ENCODE results near the gene OSM.

Gene OSM
- 24.4 reads per million, percentile 51 among the genes with 10 or more reads in this experiment for total RNA-seq

DNA sequence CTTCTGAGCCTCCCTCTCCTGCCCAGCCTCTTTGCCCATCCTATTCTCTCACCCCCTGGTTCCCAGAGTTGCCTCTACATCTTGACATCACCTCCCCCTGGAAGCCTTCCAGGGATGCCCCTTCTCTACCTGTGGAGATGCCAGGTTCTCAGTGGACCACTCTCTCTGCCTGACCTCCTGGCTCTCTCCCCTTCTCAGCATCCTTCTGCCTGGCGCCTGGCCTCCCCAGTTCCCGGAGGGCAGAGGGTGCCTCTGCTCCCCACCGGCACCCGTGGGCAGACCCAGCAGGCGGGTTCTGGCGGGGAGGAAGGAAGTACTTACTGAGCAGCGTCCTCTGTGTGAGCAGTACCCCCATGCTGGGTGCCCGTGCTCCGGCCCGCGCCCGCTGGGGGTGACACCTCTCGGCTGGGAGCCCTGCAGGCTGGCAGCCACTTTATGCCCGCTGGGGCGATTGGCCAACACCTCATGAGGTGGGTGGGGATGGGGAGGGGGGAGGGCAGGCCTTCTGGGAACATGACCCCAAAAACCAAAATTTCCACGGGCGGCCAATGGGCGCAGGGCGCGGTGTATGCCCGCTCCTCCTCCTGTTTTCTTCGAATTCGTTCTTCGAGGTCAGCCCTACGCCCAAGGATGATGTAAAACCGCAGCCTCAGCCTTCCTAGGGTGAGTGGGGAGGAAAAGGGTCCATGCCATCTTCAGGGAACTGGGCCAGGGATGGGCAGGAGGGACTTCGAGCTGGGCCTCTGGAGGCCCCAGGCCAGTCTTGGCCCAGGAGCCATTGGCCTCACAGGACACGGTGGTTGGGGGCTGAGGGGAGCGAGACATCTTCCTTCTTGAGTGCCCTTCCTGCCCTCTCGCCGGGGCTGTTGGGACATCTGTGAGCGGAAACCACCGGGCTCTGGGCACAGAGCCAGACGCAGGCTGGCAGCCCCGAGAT is at the start of gene OSM:
TSS of gene OSM (minus strand) at position 407 of the 937 bp plus-strand sequence. CDS start at position 355, 52 bp downstream.
- DNase-seq = peak; percentile 49

GRCh38 chr22:30315962-30316576 is 49.4 kb upstream of the OSM start:
- no peak for DNase-seq

DNA sequence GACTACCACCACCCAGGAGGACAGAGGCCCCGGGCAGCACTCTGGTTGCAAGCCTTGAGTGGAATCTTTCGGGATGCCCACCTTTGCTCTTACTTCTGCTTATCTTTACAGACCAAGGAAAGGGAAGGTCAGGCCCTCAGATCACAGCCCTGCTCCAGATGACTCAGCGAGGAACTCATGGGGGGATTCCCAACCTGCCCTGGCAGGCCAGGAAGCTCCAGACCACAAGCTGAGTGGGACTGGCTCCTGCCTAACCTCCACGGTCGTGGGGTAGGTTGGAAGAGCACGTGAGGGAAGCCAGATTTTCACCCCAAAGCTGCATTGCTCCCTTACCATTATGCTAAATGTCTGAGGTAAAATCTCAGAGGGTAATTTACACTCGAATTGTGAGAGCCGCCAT is 48.3 kb upstream of the OSM start:
- DNase-seq = peak; percentile 36

GRCh38 chr22:30313527-30314363 is 47.1 kb upstream of the OSM start:
- DNase-seq = no peak

GRCh38 chr22:30312053-30312452 is 45.4 kb upstream of the OSM start:
- DNase-seq = no peak

GRCh38 chr22:30310881-30311771 is 44.5 kb upstream of the OSM start:
- DNase-seq = no peak

DNA sequence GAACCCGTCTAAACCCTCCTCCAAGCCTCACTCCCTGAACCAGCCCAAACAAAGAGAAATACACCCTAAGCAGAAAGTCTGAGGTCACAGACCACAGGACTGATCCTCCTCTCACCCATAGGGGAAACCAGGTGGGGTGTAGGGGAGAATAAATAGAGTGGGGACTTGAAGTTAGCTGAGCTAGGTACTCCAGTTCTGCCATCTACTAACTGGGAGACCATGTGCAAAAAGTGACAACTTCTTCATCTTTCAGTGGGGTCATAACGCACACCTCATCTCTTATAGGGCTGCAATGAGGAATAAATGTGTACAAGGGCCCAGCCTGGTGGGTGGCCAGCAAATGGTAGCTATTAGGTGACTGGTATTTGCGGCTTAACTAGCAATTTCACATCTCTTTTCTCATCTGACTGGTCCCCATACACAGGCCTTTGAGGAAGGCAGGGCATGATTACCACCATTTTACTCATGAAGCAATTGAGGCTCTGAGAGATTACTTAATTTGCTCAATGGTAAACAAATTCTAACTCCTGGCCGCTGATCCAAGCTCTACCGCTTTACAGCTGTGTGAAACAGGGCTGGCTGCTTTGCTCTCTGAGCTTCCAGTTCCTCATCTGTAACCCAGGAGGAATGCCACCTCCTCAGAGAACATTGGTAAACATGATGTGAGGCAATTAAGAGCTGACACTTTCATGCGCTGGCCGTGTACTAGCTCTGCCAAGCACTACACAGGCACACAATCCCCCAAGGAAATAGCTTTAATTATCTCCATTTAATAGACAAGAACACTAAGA is 43.5 kb upstream of the OSM start:
- no peak for DNase-seq

DNA sequence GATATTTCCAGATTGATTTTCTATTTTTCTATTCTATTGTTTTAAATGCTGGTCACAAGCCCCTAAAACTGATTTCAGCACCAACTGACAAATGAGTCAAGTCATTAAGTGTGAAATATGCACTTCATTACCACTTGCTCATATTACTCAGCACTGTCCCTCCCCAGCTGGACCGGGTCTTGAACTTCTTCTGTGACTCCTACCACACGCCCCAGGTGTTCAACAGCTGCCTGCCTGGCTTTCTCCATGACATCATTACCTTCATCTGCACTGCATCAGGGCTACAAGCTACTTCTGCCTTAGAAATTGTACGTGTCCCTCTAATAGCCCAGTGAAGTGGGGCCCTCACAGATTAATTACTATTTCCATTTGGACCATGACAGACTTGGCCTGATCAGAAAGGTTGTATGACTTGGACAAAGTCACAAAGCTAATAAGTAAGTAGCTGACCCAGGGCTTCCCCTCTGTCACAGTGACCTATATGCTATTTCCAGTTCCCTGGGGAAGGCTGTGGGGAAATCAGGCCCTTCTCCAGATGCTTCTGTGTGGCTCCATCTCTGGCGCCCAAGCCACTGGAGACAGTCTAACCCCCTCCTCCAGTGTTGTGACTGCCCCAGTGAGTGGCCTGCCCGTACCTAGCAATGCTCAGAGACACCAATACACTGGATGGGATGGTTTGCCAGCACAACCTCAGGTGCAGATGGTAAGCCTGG is 42.0 kb upstream of the OSM start:
- DNase-seq = no peak

DNA sequence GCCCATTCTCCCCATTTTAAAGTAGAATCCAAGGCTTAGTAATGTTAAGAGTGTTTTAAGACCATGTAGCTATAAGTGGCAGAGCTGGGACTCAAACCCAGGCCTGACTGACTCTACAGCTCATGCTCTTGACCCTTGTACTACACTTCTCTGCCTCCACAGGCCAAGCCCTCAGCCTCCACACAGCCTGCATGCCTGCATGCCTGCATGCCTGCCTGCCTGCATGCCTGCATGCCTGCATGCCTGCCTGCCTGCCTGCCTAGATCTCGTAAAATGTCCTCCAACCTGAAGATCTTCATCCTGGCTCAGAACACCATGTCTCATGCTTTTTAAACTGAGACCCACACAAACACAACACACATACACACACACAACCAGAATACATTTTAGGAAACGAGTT is 41.4 kb upstream of the OSM start:
- DNase-seq = no peak

- no peak for DNase-seq
Observed at GRCh38 chr22:30307041-30307574, 40.5 kb upstream of the OSM start.

GRCh38 chr22:30306627-30307011 is 40.0 kb upstream of the OSM start:
- no peak for DNase-seq

DNA sequence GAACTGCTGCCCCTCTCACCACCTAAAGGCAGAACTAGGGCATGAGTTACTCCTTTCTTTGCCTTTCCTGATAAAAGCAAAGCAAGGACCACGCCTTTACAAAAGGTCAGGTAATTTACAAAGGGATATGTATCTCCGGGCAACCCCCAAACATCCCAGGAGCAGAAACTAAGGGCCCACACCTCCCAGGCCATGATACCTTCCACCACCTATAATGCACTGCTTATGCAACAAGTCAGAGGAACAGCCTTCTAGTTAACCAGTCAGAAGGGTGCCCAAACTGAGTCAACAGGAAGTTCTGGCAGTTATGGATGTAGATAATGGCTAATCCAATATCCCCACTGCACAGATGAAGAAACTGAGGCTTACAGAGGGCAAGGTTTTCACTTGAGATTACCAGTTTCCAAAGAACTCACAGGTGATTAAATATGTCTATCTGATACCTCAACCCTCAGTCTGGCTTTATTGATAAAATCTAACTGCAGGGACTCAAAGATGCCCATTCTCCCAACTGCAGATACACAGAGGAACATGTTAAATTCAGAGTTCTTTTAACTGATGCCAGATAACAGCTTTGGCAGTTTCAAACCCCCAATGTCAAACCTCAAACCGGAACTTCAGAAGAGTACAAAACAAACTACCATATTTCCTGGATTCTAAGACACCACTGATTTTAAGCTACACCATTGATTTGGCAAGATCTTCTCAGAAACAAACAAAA is 39.4 kb upstream of the OSM start:
- DNase-seq = no peak

DNA sequence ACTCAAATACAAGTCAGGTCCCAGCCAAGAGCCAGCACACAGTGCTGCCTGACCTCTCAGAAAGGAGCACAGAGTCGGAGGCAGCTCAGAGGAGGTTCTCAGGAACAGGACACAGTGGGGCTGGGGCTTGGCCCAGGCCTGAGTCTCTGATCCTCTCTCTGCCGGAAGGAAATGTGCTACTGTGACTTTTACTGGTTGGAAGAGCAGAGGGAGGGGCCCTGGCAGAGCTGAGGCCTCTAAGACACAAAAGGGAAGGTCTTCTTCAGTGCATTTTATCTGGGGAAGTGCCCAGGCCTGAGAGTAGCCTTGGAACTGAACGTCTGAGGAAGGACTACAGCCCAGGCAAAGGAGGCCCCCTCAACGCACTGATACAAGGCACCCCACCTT is 38.9 kb upstream of the OSM start:
- DNase-seq = no peak

DNA sequence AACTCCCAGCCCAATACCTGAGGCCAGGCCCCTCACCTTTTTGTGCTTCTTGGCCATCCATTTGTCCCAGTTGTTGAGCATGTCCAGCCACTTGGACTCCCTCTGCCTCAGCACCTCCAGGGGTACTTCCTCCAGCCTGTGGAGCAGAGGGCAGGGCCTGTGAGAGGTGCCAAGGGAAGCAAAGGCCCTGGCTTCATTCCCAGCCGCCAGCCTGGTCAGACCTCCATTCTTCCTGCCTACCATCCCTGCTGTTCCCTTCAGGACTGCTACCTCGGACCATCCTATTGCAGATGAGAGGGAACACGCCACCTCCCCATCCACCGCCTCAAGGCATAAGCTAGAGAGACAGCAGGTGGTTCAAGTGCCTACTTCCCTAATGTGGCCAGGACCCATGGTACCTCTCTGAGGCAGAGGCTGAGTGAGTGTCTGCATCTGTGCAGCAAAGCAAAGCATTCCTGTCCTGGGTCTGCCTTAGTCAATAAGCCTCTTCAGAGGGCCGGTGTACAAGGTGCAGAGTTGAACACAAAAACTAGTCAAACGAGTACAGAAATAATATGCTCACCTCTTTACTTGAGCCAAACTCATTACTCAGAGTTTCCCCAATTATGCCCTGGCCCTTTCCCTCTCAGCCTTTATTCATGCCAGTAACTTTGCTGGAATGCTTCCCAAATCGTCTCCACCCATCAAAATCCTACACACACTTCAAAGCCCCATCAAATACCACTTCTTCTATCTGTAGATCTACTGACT is 38.0 kb upstream of the OSM start:
- no peak for DNase-seq

GRCh38 chr22:30302810-30303138 is 36.1 kb upstream of the OSM start:
- no peak for DNase-seq

- DNase-seq = no peak
Observed at GRCh38 chr22:30301995-30302809, 35.6 kb upstream of the OSM start.

- no peak for DNase-seq
Observed at GRCh38 chr22:30299322-30299721, 32.7 kb upstream of the OSM start.
